HCT116 (cell line): ENCODE results near the gene ESCO1. TPM values are rescaled to one million over a fixed set of nuclear protein-coding genes. Genes with fewer than 3 reads are reported as not detected.

Source experiments
- ATAC-seq: fragments of 200-7000 bp; cut with Tn5 transposase; 2 replicates; pipeline ENCODE4 v1.9.1; 2020; ENCODE audit warnings: mild to moderate bottlenecking, moderate library complexity
- BruUV-seq: library from RNA; stranded (reverse); fragments of 400-500 nt; replicated peaks from 2 replicates; lab custom pipeline; 2021; lab: Mats Ljungman, UMichigan
- CTCF ChIA-PET: fragments of 300-600 bp; sonication (Branson Sonifier 250); formaldehyde crosslinking; loops from one replicate; lab custom pipeline; 2021; ENCODE audit warnings: antibody characterized with exemption; lab: Charles Lee
- POLR2A ChIA-PET: fragments of 300-600, 350-600 bp; sonication (Branson Sonifier 250); formaldehyde crosslinking; loops from one replicate; lab custom pipeline; 2021; ENCODE audit warnings: antibody characterized with exemption; lab: Charles Lee
- RAD21 ChIA-PET, 2 experiments: fragments of 300-600 bp; sonication (Branson Sonifier 250); formaldehyde crosslinking; loops; one replicate each; lab custom pipeline; 2023; ENCODE audit warnings: low total read pairs in 2 of 2; ENCODE audit not compliant: uncharacterized antibody in 2 of 2, unreplicated experiment in 2 of 2, low non-redundant PET in 1 of 2; lab: Charles Lee
- DNase-seq: peaks from one replicate; pipeline ENCODE4 v3.0.0-alpha.2; 2010; ENCODE audit warnings: low read depth, low spot score
- H2AFZ ChIP-seq: fragments of 200-600 bp; shearing (Covaris generic), sonication (generic); 2 replicates; pipeline ENCODE4 v1.6.1; 2017; ENCODE audit warnings: low read depth, mixed run types, mixed read lengths, antibody characterized with exemption, low read length; ENCODE audit not compliant: poor library complexity, severe bottlenecking
- H3K27ac ChIP-seq: 2 replicates; pipeline ENCODE4 v1.5.1; 2012; ENCODE audit warnings: low read depth, low read length
- H3K27me3 ChIP-seq: fragments of 200-600 bp; sonication (generic); 2 replicates; pipeline ENCODE4 v1.6.1; 2016; ENCODE audit warnings: mixed run types, low read length, mixed read lengths; ENCODE audit not compliant: insufficient read depth
- H3K36me3 ChIP-seq, 2 experiments: fragments of 200-500 bp in 1 of 2; fragments of 200-600 bp in 1 of 2; sonication (Bioruptor generic) in 1 of 2; sonication (generic) in 1 of 2; 2 replicates each; pipeline versions ENCODE4 v1.5.1 to v1.6.1; 2014 to 2016; ENCODE audit warnings: low read length in 2 of 2, inconsistent platforms in 1 of 2, mixed read lengths in 1 of 2, mixed run types in 1 of 2; ENCODE audit not compliant: insufficient read depth in 2 of 2, control insufficient read depth in 1 of 2
- H3K4me1 ChIP-seq, 2 experiments: fragments of 200-600 bp in 1 of 2; sonication (generic) in 1 of 2; 2 replicates each; pipeline versions ENCODE4 v1.5.1 to v1.6.1; 2012 to 2017; ENCODE audit warnings: low read length in 2 of 2, inconsistent platforms in 1 of 2, mild to moderate bottlenecking in 1 of 2, mixed read lengths in 1 of 2, mixed run types in 1 of 2, moderate library complexity in 1 of 2; ENCODE audit not compliant: insufficient read depth in 2 of 2, control insufficient read depth in 1 of 2
- H3K4me2 ChIP-seq: fragments of 200-600 bp; sonication (generic); 2 replicates; pipeline ENCODE4 v1.6.1; 2017; ENCODE audit warnings: mixed run types, low read length, mixed read lengths
- H3K4me3 ChIP-seq, 2 experiments: fragments of 200-600 bp in 1 of 2; sonication (generic) in 1 of 2; replicated peaks in 1 of 2; 2 replicates each; pipeline ENCODE4 v1.5.1; 2011 to 2016; ENCODE audit warnings: low read length in 2 of 2, control low read depth in 1 of 2, low read depth in 1 of 2, mild to moderate bottlenecking in 1 of 2, mixed read lengths in 1 of 2, mixed run types in 1 of 2
- H3K79me2 ChIP-seq: fragments of 200-600 bp; sonication (generic); 2 replicates; pipeline ENCODE4 v1.6.1; 2017; ENCODE audit warnings: mild to moderate bottlenecking, mixed run types, low read length, moderate library complexity, mixed read lengths; ENCODE audit not compliant: insufficient read depth
- H3K9ac ChIP-seq: fragments of 200-600 bp; sonication (generic); 2 replicates; pipeline ENCODE4 v1.6.1; 2016; ENCODE audit warnings: low read length, mixed read lengths
- H3K9me2 ChIP-seq: fragments of 200-600 bp; sonication (generic), shearing (Covaris generic); 2 replicates; pipeline ENCODE4 v1.6.1; 2017; ENCODE audit warnings: mixed run types, mild to moderate bottlenecking, moderate library complexity; ENCODE audit not compliant: insufficient read depth
- H3K9me3 ChIP-seq, 2 experiments: fragments of 200-500 bp in 1 of 2; fragments of 200-600 bp in 1 of 2; sonication (Bioruptor generic) in 1 of 2; sonication (generic) in 1 of 2; 2 replicates each; pipeline ENCODE4 v1.6.1; 2014 to 2017; ENCODE audit warnings: low read length in 2 of 2, mixed read lengths in 2 of 2, inconsistent platforms in 1 of 2, low read depth in 1 of 2, mild to moderate bottlenecking in 1 of 2, mixed run types in 1 of 2, moderate library complexity in 1 of 2; ENCODE audit not compliant: control insufficient read depth in 1 of 2, insufficient read depth in 1 of 2
- H4K20me1 ChIP-seq: fragments of 200-600 bp; sonication (generic), shearing (Covaris generic); 2 replicates; pipeline ENCODE4 v1.6.1; 2017; ENCODE audit warnings: mixed run types, mild to moderate bottlenecking, moderate library complexity; ENCODE audit not compliant: insufficient read depth
- CBX3 ChIP-seq: IDR thresholded peaks from 2 replicates; pipeline ENCODE4 v1.6.1; 2012; ENCODE audit warnings: low read depth
- CEBPB ChIP-seq: IDR thresholded peaks from 2 replicates; pipeline ENCODE4 v1.6.1; 2012; ENCODE audit warnings: low read depth
- CTCF ChIP-seq, 3 experiments: fragments of 200-600 bp in 1 of 3; sonication (generic) in 1 of 3; IDR thresholded peaks in 2 of 3; conservative IDR thresholded peaks in 1 of 3; 2 replicates each; pipeline ENCODE4 v1.5.1; 2012 to 2017; ENCODE audit warnings: low read depth in 2 of 3, low read length in 2 of 3, antibody characterized with exemption in 1 of 3, borderline replicate concordance in 1 of 3, control low read depth in 1 of 3, mild to moderate bottlenecking in 1 of 3, mixed read lengths in 1 of 3, mixed run types in 1 of 3, moderate library complexity in 1 of 3; ENCODE audit not compliant: insufficient read depth in 1 of 3
- EGR1 ChIP-seq: IDR thresholded peaks from 2 replicates; pipeline ENCODE4 v1.6.1; 2012; ENCODE audit warnings: low read depth
- EZH2 ChIP-seq: fragments of 200-600 bp; sonication (generic); IDR thresholded peaks from 2 replicates; pipeline ENCODE4 v1.6.1; 2017; ENCODE audit warnings: antibody characterized with exemption, mixed run types
- MAX ChIP-seq: IDR thresholded peaks from 2 replicates; pipeline ENCODE4 v1.6.1; 2012
- POLR2A ChIP-seq: IDR thresholded peaks from 2 replicates; pipeline ENCODE4 v1.7.0; 2011; ENCODE audit warnings: borderline replicate concordance; ENCODE audit not compliant: insufficient read depth, insufficient read length; ENCODE audit errors: extremely low read depth
- POLR2AphosphoS5 ChIP-seq: IDR thresholded peaks from 2 replicates; pipeline ENCODE4 v1.6.1; 2011; ENCODE audit warnings: mild to moderate bottlenecking, low read depth, low read length, moderate library complexity
- RAD21 ChIP-seq: IDR thresholded peaks from 2 replicates; pipeline ENCODE4 v1.6.1; 2012; ENCODE audit warnings: low read depth, mild to moderate bottlenecking
- REST ChIP-seq: IDR thresholded peaks from 2 replicates; pipeline ENCODE4 v1.6.1; 2012; ENCODE audit warnings: low read depth
- SIN3A ChIP-seq: IDR thresholded peaks from 2 replicates; pipeline ENCODE4 v1.6.1; 2012; ENCODE audit warnings: low read depth
- YY1 ChIP-seq: IDR thresholded peaks from 2 replicates; pipeline ENCODE4 v1.6.1; 2011; ENCODE audit warnings: low read length, low read depth, moderate library complexity, mild to moderate bottlenecking; ENCODE audit not compliant: insufficient replicate concordance; ENCODE audit errors: extremely low read depth
- ZBTB33 ChIP-seq: IDR thresholded peaks from 2 replicates; pipeline ENCODE4 v1.6.1; 2011; ENCODE audit warnings: mild to moderate bottlenecking, low read length, moderate library complexity; ENCODE audit not compliant: insufficient replicate concordance; ENCODE audit errors: extremely low read depth
- ZNF274 ChIP-seq: fragments of 200-500 bp; sonication (Bioruptor generic); IDR thresholded peaks from 2 replicates; pipeline ENCODE4 v1.6.1; 2014; ENCODE audit warnings: mild to moderate bottlenecking, low read depth, low read length, inconsistent platforms
- intact Hi-C: fragments of 100-400 bp; cut with micrococcal nuclease; formaldehyde crosslinking; loops from 2 replicates; pipeline ENCODE4 v1.10.0; 2022
- total RNA-seq: library from RNA; stranded (reverse); gene quantifications from one replicate; pipeline ENCODE4 v1.2.1, GENCODE V29; 2021; ENCODE audit not compliant: unreplicated experiment

Gene ESCO1
- total RNA-seq, 1 experiment from 2014 or later: 19.6 TPM

GRCh38 chr18:21636769-21637168, 36.3 kb upstream of the ESCO1 start:
- ATAC-seq (peak; percentile 43), DNase-seq (no peak)
- H3K4me3 ChIP-seq: no peak overlapping the region
- no peak overlapping the region for H3K27ac ChIP-seq
- no peak overlapping the region for H2AFZ ChIP-seq
- RAD21 ChIA-PET: no interaction called here
- intact Hi-C loops: no loop called here
- peaks cover 4 to 6% of the 10 kb centered on the region in 2 experiments; a peak in 3 of 4 replicates for H3K36me3 ChIP-seq
- CTCF ChIA-PET: interaction anchor here (1.4 kb wide), 1 partner anchor 36 kb away, joined by 3 read pairs; the partner anchor contains the start of gene ESCO1
- H3K9me3 ChIP-seq: no peaks in the 10 kb centered on the region
- no peaks in the 10 kb centered on the region for H3K27me3 ChIP-seq
- no peaks in the 10 kb centered on the region for H4K20me1 ChIP-seq
- H3K79me2 ChIP-seq: 0 out of 2 replicates have a peak, but pooled peaks cover 3% of the 10 kb centered on the region
- no peak for TF ChIP-seq POLR2A
- no peak for TF ChIP-seq CBX3
- TF ChIP-seq CTCF (IDR thresholded peaks at IDR 0.05 in 2 of 3, conservative IDR thresholded peaks at IDR 0.05 in 1 of 3; ENCODE audit: borderline replicate concordance in 1 of 3, insufficient read depth in 1 of 3, low read depth in 2 of 3, low read length in 2 of 3): no peak
- TF ChIP-seq SIN3A: no peak
- no peak for TF ChIP-seq YY1
- no peak for TF ChIP-seq CEBPB
- no peak for TF ChIP-seq EGR1
- TF ChIP-seq RAD21: no peak
- no peak for TF ChIP-seq EZH2
- no peak for TF ChIP-seq MAX
- no peak for TF ChIP-seq ZBTB33
- TF ChIP-seq REST: no peak
- no peak for TF ChIP-seq ZNF274
- no peak for TF ChIP-seq POLR2AphosphoS5
- TF ChIP-seq, all 23 proteins: peak for 0
- no peak overlapping the region for H3K4me2 ChIP-seq
- H3K4me1 ChIP-seq: peaks cover 7 to 25% of the 10 kb centered on the region in 2 experiments
- no peak overlapping the region for H3K9ac ChIP-seq
- no TSS peak for BruUV-seq
- H3K9me2 ChIP-seq: no peaks in the 10 kb centered on the region
- POLR2A ChIA-PET: no interaction called here
